ENCODE results near the gene HS3ST3A1. TPM values are rescaled to one million over a fixed set of nuclear protein-coding genes. Genes with fewer than 3 reads are reported as not detected.

Gene HS3ST3A1
- total and polyA plus RNA-seq, 4 donors = 0.40 to 6.5 (median 2.5) TPM

GRCh38 chr17:13600475-13601321 is 1.0 kb downstream of the HS3ST3A1 start:
- no peak overlapping the region for H3K9ac ChIP-seq (ENCODE audit: low read depth in 1 of 2, low read length in 2 of 2)
- 5% methylated on average over 101 of the region's 101 CpGs for WGBS
- H3K4me1 ChIP-seq (ENCODE audit: control insufficient read depth in 4 of 4, insufficient read depth in 4 of 4, low read length in 3 of 4) = peaks cover 14 to 19% (median 17%) of the 10 kb centered on the region in 4 donors
- H3K4me3 ChIP-seq (ENCODE audit: low read depth in 1 of 3, low read length in 3 of 3) = peak overlapping the region in 2 of 3 donors; percentile 58 to 64
- peaks cover 0 to 7% (median under 1%) of the 10 kb centered on the region in 4 donors for H3K27me3 ChIP-seq (ENCODE audit: control insufficient read depth in 4 of 4, insufficient read depth in 4 of 4, low read length in 3 of 4)
- H3K27ac ChIP-seq (ENCODE audit: low read depth in 1 of 2, low read length in 2 of 2) = peak overlapping the region in 1 of 2 donors; percentile 64
- no peak for DNase-seq (ENCODE audit: low spot score)
- no peaks in the 10 kb centered on the region for H3K9me3 ChIP-seq (ENCODE audit: control insufficient read depth in 4 of 4, low read length in 3 of 4)
- TF ChIP-seq HNF4A (conservative IDR thresholded peaks at IDR 0.05) (no peak), FOXA1 (IDR thresholded peaks at IDR 0.05) (no peak), SP1 (IDR thresholded peaks at IDR 0.05) (no peak), ZBTB33 (IDR thresholded peaks at IDR 0.05) (no peak), ATF3 (IDR thresholded peaks at IDR 0.05) (no peak), JUND (IDR thresholded peaks at IDR 0.05) (no peak), REST (IDR thresholded peaks at IDR 0.05) (no peak), EGR1 (IDR thresholded peaks at IDR 0.05; ENCODE audit: low read depth in 2 of 2) (no peak)
- TF ChIP-seq, protein P1, sequence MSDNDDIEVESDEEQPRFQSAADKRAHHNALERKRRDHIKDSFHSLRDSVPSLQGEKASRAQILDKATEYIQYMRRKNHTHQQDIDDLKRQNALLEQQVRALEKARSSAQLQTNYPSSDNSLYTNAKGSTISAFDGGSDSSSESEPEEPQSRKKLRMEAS (IDR thresholded peaks at IDR 0.05) = no peak
- no peaks in the 10 kb centered on the region for H3K36me3 ChIP-seq (ENCODE audit: control insufficient read depth in 4 of 4, insufficient read depth in 3 of 4, low read depth in 1 of 4, low read length in 3 of 4)

GRCh38 chr17:13599864-13600263 is 1.9 kb downstream of the HS3ST3A1 start:
- Histone ChIP-seq H3K27ac (ENCODE audit: low read depth in 1 of 2, low read length in 2 of 2) (no peak overlapping the region), H3K36me3 (ENCODE audit: control insufficient read depth in 4 of 4, insufficient read depth in 3 of 4, low read depth in 1 of 4, low read length in 3 of 4) (no peaks in the 10 kb centered on the region), H3K4me1 (ENCODE audit: control insufficient read depth in 4 of 4, insufficient read depth in 4 of 4, low read length in 3 of 4) (peaks cover 14 to 19% (median 17%) of the 10 kb centered on the region in 4 donors), H3K9ac (ENCODE audit: low read depth in 1 of 2, low read length in 2 of 2) (no peak overlapping the region), H3K9me3 (ENCODE audit: control insufficient read depth in 4 of 4, low read length in 3 of 4) (no peaks in the 10 kb centered on the region), H3K27me3 (ENCODE audit: control insufficient read depth in 4 of 4, insufficient read depth in 4 of 4, low read length in 3 of 4) (peaks cover 0 to 7% (median under 1%) of the 10 kb centered on the region in 4 donors), H3K4me3 (ENCODE audit: low read depth in 1 of 3, low read length in 3 of 3) (no peak overlapping the region)
- DNase-seq (ENCODE audit: low spot score) = no peak
- TF ChIP-seq FOXA2 (IDR thresholded peaks at IDR 0.05) = no peak
- TF ChIP-seq RAD21 (IDR thresholded peaks at IDR 0.05) = no peak
- TF ChIP-seq, protein P1 (IDR thresholded peaks at IDR 0.05) = no peak
- no peak for TF ChIP-seq ATF3 (IDR thresholded peaks at IDR 0.05)
- no peak for TF ChIP-seq EGR1 (IDR thresholded peaks at IDR 0.05; ENCODE audit: low read depth in 2 of 2)
- TF ChIP-seq, protein P2, sequence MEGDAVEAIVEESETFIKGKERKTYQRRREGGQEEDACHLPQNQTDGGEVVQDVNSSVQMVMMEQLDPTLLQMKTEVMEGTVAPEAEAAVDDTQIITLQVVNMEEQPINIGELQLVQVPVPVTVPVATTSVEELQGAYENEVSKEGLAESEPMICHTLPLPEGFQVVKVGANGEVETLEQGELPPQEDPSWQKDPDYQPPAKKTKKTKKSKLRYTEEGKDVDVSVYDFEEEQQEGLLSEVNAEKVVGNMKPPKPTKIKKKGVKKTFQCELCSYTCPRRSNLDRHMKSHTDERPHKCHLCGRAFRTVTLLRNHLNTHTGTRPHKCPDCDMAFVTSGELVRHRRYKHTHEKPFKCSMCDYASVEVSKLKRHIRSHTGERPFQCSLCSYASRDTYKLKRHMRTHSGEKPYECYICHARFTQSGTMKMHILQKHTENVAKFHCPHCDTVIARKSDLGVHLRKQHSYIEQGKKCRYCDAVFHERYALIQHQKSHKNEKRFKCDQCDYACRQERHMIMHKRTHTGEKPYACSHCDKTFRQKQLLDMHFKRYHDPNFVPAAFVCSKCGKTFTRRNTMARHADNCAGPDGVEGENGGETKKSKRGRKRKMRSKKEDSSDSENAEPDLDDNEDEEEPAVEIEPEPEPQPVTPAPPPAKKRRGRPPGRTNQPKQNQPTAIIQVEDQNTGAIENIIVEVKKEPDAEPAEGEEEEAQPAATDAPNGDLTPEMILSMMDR (IDR thresholded peaks at IDR 0.05; ENCODE audit: low read depth, low read length, missing input control) = no peak
- TF ChIP-seq RXRA (IDR thresholded peaks at IDR 0.05) = no peak
- WGBS = 75% methylated on average over 3 of the region's 3 CpGs
